Activated T-helper 1 cell treated with anti-CD3 and anti-CD28 coated beads, Interleukin-2, amount 50 U/mL, for 16 hours (primary cell): ENCODE data around the gene ARTN.
A peak's percentile ranks its signal among the peaks of the same experiment; 100 is the strongest.

ENCODE experiments used
- DNase-seq, 2 donors: peaks; one replicate each; pipeline ENCODE4 v3.0.0-alpha.2; 2020; ENCODE audit warnings: low read depth in 1 of 2, low spot score in 1 of 2

The ARTN gene

DNA sequence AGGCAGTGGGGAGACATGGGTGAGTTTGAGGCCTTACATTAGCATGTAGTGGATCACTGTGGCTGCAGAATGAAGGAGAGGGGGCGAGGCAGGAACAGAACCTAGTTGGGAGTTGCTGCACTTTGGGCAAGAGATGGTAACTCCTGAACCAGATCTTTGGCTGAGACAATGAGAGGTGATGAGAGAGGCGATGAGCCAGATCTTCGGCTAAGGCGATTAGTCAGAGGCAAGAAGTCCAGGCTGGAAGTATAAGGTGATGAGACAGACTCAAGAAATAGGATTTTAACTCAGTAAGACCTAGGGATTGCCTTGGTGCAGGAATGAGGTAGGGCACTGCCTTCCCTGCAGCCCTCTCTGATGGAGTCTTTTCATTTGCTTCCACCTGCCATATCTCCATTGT, 9.1 kb upstream of the ARTN start:
- no peak for DNase-seq

DNA sequence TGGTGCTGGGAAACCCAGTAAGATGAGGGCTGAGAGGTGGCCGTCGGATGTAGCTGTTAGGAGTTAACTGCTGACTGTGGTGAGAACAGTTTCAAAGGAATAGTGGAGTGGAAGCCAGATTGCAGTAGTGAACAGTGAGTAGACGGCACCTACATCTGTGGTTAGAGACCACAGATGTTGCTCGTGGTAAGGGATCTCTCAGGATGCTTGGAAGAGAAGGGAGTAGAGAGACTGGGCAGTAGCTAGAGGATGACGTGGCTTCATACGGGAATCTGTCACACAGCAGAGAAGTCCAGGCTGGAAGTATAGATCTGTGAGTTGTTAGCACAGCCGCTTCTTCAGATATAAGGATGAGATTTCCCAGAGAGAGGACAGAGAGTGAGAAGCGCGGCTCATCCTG, 7.8 kb upstream of the ARTN start:
- no peak for DNase-seq

DNA sequence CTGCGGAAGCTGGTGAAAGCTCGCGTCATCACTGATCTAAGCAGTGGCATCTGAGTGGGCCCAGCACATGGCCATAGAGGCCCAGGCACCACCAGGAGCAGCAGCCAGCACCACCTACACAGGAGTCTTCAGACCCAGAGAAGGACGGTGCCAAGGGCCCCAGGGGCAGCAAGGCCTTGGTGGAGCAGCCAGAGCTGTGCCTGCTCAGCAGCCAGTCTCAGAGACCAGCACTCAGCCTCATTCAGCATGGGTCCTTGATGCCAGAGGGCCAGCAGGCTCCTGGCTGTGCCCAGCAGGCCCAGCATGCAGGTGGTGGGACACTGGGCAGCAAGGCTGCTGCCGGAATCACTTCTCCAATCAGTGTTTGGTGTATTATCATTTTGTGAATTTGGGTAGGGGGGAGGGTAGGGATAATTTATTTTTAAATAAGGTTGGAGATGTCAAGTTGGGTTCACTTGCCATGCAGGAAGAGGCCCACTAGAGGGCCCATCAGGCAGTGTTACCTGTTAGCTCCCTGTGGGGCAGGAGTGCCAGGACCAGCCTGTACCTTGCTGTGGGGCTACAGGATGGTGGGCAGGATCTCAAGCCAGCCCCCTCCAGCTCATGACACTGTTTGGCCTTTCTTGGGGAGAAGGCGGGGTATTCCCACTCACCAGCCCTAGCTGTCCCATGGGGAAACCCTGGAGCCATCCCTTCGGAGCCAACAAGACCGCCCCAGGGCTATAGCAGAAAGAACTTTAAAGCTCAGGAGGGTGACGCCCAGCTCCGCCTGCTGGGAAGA, 3.2 kb upstream of the ARTN start:
- DNase-seq = no peak

DNA sequence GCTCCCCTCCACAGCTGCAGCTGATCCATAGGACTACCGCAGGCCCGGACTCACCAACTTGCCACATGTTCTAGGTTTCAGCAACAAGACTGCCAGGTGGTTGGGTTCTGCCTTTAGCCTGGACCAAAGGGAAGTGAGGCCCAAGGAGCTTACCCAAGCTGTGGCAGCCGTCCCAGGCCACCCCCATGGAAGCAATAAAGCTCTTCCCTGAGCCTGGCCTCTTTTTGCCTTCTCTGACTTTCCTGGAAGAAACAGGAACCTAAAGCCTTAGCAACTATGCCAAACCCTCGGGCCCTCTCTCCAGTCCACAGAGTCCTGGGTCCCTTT, 2.7 kb upstream of the ARTN start:
- no peak for DNase-seq

GRCh38 chr1:43931711-43932660, 1.6 kb upstream of the ARTN start:
- DNase-seq = no peak

- no peak for DNase-seq
These were observed 715 bp upstream of the ARTN start for GRCh38 chr1:43932786-43933385.

DNA sequence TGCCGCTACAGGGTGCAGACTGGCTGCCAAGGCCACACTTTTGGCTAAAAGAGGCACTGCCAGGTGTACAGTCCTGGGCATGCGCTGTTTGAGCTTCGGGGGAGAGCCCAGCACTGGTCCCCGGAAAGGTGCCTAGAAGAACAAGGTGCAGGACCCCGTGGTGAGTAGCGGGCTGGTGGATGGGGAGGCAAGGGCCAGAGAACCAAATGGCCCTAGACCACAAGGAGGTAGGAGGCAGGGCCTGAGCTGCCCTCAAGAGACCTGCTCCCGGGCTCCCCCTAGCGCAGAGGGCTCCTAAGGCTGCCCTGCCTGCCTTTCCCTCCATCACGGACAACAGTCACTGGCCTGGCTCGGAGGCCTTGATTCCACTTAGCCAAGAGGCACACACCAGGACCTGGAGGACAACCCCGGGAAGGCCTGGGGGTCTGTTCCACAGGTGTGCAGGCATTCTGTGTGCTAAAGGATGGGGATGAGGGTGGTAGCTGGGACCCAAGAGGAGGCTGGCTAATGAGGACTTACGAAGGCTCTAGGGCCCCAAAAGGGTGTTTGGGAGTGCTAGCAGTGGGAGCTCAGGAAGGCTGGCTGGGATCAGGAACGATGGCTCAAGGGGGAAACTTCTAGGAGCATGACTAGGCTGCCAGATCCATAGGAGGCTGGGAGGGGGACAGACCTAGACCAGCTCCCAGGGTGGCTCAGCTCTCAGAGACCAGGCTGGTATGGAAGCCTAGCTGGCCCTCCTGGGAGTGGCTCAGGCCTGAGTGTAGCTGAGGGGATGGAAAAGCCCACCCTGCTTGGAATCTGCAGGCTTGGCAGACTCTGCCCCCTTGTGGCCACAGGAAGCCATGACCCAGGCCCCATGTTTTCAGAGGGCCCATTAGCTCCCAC, 742 bp downstream of the ARTN start:
- peak in 1 of 2 donors; percentile 12 for DNase-seq

DNA sequence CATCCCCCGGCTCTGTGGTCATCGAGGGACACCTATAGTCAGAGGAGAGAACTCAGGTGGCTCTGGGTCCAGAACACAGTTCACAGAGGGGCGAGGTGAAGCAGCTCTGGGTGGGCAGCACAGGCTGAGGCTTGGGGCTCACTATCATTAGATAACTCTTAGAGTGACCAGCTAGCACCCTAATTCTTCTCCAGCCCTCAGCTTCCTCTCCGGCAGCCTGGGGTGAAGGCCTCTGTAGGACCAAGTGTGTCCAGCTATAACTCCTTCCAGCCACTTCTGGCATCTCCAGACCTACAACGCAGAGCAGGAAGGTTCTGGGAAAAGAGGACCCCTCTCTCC, 1.4 kb downstream of the ARTN start:
- no peak for DNase-seq

DNA sequence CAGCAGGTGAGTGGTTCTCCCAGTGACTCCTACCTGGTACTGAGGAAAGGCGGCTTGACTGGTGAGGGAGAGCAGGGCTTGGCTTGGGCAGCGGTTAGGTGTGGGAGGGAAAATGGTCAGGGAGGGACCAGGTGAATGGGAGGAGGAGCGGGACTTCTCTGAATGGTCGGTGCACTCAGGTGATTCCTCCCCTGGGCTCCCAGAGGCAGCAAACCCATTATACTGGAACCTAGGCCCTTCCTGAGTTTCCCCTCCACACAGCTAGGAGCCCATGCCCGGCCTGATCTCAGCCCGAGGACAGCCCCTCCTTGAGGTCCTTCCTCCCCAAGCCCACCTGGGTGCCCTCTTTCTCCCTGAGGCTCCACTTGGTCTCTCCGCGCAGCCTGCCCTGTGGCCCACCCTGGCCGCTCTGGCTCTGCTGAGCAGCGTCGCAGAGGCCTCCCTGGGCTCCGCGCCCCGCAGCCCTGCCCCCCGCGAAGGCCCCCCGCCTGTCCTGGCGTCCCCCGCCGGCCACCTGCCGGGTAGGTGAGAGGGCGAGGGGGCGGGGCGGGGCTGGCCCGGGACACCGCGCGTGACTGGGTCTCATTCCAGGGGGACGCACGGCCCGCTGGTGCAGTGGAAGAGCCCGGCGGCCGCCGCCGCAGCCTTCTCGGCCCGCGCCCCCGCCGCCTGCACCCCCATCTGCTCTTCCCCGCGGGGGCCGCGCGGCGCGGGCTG, 2.3 kb downstream of the ARTN start:
- DNase-seq = no peak

GRCh38 chr1:43936431-43937151, 3.0 kb downstream of the ARTN start:
- no peak for DNase-seq

DNA sequence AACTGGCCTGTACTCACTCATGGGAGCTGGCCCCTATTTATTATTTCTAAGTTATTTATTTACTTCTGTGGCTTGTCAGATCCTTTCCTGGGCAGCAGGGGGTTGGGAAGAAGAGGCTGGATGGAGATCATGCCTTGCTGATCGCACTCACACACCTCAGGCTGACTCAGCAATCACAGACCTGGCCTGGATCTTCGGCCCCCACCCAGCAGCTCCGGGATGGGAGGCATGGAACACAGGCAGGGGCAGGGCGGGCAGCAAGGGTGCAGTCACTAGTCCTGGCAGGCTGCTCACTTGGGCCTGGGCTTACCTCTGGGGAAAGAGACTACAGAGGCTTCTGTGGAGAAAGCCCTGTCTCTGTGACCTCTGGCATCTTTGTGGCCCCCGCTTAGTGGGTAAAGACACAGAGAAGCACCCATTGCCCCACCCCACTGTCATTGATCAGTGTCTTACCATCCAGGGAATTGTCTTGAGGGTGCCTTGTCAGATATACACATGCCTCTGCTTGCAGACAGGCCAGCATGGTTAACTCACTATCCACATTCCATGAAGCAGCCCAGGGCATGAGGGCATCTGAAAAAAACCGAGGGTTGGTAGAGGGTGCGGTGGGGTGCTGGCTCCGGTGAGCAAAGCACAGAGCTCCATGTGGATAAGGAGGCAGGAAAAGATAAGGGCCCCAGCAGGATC, 3.7 kb downstream of the ARTN start:
- no peak for DNase-seq

DNA sequence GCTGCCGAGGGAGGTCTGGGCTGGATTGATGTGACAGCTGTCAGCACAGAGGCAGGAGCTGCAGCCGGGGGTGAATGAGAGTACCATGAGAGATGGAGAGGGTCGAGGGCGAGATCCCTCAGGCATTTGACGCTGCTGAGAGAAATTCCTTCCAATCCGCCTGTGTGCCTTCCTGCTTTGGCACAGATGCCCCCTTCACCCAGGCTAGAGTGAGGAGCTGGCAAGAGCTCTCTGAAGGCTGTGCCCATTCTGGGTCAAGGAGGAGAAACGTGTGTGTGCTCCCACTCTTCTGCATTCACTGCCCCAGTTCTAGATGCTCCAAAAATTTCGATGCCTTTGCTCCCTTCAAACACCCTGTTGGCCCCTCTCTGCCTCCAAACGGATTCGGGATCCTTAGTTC, 4.8 kb downstream of the ARTN start:
- DNase-seq = no peak

- DNase-seq = no peak
These were observed 5.4 kb downstream of the ARTN start for GRCh38 chr1:43938892-43939587.

DNA sequence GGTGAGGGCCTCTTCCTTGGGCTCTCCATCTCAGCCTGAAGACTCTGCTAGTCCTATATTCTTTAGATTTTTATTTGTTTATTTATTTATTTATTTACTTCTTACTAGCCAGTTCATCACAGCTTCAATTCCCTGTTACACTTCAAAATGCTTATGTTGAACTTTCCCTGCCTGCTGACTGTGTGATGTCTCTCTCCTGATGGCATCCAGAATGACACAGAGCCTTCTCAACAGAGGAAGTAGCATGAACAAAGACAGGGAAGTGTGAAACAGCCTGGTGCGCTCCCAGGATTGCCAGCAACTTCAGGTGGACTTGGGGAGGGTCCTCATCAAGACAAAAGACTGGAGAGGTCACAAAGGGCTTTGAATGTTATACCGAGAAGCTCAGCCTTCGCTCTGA, 8.8 kb downstream of the ARTN start:
- no peak for DNase-seq

DNA sequence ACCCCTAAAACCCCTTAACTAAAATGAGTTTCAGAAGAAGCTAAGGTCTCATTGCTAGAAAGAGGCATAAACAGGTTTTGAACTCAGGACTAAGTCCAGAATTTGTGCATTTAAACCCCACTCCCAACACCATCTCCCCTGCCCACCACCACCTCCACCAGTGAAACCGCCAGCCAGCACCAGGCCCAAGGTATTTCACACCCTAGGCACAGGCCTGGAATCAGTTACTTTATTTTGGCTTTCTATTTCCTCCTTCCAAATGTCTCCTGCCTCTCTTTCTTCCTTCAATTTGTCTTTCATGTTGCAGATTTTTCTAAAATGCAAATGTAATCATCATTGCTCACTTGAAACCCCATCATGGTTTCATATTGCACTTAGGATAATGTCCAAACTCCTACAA, 11.3 kb downstream of the ARTN start:
- DNase-seq = no peak

DNA sequence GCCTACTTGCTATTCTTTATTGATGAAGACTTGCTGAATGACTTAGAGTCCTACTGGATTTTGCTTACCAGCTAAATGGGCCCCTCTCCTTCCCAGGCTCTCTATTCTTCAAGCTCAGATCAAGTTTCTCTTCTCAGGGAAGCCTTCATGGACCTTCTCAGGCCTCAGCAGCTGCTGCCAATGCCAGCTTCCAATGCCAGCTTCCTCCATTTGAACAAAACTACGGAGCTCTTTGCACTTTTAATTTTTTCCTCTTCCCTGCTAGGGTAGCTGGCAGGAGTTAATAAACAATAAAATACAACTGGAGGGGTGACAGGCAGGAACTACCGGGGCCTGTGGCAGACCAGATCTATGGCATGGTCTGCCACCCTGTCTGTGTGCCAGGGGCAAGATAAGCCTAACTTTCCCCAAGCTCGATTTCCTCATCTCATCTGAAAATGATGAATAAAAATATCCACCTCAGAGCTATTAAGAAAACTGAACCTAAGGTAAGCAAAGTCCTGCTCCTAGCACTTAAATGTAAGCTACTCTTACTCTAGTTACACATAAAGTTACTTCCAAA, 12.2 kb downstream of the ARTN start:
- DNase-seq = no peak

DNA sequence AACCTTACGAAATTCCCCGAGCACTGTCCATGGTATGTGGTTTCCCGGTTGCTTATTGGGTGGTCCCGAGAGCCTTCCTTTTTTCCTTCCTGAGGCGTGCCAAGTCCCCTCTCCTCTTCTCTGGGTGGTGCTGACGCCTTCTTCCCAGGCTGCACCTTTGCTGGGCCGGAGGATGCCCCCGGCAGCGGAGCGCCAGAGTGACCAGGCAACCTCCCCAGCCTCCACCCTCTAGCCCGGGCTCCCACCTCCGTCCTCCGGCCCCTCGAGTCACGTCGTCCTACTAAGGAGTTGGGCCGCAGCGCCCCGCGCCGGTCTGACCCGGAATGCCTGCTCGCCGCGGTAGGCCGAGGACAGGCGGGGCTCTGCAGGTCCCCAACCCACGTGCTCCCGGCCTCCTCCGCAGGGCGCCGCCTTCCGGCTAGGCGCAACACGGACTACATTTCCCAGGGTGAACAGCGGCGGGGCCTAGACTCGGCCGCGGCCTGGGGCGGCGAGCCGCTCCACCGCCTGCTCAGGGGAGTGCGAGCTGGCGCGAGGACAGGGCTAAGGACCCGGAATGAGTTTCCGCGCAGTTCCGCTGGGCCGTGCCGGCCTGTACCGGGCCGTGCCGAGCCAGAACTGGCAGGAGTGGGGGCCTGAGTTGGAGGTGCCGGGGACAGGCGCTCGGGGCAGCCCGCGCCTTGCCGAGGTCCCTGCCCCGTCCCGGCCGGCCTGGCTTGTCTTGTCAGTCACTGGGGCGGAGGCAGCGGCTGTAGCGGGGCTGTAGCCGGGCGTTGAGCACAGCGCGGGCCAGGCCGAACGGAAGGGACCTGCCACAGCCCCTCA, 12.8 kb downstream of the ARTN start, which contains the start of gene IPO13:
Gene IPO13 (plus strand): TSS at position 715 of the 825 bp plus-strand sequence. CDS start 651 bp downstream, outside the sequence.
- peak; percentile 85 to 91 for DNase-seq
